Inferior parietal cortex (tissue), 1 donor: Measurements from ENCODE around the gene CXXC5.

ENCODE experiments used
- DNase-seq: peaks from one replicate; pipeline ENCODE4 v3.0.0-alpha.2; 2016; ENCODE audit errors: extremely low spot score

CXXC5 gene

DNA sequence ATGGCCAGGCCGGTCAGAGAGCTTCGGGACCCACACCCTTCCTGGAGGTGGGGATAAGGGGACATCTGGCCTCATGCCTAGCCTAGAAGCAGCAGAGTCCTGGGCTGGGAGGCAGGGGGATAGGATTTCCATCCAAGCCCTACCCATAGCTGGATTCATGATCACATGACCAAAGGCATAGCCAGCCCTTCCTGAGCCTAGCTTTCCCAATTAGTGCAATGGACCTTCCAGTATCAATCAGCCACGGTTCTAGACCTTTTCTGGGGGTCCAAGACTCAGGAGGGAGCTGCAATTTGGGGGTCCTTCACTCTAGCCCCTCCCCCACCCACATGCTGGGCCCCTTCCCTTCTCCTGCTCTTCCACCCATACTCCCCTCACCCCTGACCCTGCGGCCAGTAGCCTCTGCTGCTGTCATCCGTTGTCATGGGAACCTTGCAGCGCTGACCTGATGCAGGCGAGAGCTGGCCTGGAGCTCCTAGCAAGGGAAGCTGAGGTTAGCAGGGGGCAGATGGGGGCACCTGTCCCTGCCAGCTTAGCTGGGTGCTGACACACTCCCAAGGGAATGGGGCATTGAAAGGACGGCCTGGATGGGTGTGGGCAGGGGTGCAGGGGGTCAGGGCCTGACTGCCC lies 44.6 kb downstream of the CXXC5 start:
- no peak for DNase-seq

DNA sequence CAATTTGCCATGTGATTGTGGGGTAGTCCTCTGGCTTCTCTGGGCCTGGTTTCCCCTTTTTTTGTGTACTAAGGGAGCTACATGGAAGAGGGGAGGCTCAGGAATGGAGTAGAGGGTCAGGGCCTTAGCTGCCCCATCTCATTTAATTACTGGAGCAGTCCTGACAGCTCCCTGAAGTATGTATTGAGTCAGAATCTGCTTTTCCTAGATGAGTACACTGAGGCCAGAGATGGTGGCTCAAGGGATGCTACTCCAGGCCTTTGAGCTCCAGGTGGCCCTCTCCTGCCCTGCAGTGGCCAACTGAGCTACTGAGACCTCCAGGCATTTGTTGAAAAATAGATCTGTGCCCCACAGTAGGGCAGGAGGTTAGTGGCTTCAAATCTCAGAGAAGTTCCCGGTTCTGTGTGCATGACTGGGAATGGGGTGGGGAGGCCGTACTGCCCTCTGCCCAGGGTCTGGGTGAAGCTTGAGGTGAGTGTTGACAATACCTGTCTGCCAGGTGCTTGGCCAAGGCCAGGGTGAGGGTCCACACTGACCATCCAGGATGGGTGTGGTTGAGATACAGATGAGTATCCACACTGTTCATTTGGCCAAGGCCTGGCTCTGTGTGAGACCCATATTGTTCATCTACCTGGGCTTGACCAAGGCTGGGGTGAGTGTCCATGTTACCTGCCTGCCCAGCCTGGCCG lies 45.7 kb downstream of the CXXC5 start:
- DNase-seq: no peak

DNA sequence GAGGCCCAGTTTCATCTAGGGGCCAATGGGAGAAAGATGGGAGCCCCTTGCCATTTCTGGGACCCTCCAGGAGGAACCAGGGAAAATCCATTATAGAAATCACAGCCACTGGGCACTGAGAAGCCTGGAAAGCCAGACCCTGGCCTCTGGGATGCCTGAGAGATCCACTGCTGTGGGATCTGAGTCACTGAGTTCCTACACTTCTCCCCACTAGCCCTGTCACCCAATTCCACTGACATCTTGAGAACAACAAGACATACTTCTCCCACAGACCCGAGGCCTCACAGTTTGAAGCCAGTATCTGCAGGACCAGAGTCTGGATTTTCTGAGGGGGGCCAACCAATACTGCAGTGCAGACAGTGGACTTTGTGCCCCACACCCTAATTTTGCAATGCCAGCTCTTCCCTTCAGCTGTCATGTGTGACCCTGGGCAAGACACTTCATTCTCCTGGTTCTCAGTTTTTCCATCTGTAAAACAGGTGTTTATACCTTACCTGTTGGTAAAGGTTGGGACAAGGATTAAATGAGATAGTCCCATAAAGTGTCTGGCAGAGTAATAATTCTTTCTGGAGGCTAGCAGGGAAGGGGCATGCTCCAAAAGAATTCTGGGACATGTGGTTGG lies 46.5 kb downstream of the CXXC5 start:
- no peak for DNase-seq

DNA sequence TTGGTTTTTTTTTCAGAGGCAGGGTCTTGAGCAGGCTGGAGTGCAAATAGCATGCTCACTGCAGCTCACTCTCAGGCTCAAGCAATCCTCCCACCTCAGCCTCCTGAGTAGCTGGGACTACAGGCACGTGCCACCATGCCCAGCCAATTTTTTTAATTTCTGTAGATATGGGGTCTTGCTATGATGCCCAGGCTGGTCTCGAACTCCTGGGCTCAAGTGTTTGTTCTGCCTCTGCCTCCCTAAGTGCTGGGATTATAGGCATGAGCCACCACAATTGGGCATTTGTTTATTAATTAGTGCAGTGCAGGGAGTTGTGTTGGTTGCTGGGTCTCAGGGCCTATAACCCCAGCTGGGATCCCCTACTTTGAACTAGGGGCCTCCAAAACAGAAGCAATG lies 47.0 kb downstream of the CXXC5 start:
- DNase-seq: no peak

DNA sequence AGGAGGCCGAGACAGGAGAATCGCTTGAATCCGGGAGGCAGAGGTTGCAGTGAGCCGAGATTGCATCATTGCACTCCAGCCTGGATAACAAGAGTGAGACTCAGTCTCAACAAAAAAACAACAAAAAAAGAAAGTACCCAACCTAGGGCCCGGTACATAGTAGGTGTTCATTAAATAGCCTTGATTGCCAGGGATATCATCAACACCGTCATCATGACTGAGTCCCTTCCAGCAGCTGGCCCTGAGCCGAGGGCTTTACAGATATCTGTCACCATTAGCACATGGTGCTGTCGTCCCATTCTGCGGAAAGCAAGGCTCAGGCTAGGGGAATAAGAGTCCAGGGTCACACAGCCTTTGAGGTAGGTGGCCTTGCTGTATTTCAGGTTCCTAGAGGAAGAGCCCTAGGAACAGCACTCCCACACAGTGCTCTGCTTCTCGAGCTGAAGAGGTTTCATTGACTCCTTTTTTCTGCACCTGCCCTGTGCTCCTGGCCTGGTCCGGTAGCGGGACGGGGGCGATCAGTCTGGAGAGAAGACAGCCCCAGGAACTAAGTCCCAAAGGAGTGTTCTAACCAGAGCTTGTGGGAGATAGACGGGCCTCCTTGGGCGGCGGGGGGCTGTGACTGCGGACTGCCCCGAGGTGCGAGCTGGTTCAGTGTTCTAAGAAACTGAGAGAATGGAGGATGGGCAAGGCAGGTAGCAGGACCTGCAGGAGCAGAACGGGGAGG lies 48.2 kb downstream of the CXXC5 start:
- DNase-seq: no peak

DNA sequence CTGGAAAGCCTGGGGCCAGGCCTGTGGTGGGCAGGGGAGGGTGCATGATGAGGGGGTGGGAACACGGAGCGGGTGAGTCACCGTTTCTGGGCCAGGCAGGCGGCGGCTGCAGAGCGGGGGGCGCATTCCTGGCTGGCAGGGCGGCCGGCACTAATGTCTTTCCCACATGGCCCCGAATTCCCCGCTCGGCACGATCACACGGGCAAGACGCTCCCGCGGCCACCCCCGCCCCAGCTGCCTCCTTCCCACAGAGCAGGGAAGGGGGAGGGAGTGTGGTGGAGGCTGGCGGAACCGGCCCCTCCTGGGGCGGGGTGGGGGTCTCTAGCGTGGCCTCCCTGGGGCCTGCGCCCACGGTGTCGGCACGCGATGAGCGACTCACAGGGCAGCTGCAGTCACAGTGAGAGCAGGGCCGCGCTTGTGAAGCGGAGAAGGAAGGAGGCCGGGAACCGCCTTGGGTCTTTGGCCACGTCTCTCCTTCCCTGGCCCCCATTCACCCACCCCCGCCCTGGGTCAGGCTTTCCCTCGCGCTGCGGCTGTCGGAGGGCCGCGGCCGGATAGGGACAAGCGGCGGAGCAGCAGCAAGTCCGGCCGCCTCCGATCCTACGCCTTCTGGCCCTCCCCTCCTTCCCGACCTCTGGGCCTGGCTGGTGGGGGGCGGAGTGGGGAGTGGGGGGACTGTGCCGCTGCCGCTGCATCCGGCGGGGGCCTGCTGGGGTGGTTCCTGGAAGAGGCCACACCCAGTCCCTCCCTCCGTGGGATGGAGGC lies 48.9 kb downstream of the CXXC5 start:
- DNase-seq: no peak

DNA sequence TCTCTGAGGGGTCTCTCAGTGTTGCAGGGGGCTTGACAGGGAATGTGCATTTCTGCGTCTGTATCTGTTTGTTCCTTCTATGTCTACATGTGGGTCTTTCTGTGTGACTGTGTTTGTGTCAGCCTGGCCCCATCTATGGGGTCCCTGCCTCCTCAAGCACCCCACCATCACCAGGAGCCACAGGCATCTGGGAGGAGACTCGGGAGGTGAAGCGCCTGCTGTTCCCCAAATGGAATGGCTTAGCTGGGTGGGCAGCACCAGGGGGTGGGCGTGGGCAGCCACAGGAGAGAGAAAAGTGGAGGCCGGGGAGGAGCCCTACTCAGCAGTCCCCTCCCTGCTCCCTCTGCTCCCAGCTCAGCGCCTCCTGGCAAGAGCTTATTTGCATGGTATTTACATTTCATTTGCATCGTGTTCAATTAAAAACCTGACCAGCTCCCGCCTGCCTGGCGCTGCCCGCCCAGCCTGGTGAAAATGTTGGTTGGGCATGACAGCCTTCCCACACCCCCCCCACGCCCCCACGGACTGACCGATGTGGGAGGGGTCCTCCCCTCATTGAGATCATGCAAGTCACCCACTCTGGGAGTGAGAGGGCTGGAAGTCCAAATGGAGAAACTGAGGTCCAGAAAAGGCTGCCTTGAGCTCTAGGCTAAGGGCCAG lies 50.5 kb downstream of the CXXC5 start:
- no peak for DNase-seq

DNA sequence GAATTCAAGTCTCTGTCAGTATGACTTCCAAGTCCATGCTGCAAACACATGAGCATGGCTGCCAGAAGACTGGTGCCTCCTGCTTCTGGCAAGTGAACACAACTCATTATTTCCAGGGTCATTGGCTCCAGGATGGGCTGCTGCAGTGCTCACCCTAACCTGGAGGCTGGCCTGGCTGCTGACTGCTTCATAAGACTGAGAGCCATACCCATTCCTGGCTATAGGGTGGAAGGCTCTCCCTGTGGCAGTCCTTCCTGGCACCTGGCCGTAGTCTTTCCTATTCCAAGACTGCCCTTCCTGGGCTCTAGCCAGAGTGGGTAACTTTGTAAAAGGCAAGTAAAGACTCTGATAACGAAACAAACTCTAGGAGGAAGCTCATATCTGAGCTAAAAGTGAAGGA lies 51.2 kb downstream of the CXXC5 start:
- no peak for DNase-seq

DNA sequence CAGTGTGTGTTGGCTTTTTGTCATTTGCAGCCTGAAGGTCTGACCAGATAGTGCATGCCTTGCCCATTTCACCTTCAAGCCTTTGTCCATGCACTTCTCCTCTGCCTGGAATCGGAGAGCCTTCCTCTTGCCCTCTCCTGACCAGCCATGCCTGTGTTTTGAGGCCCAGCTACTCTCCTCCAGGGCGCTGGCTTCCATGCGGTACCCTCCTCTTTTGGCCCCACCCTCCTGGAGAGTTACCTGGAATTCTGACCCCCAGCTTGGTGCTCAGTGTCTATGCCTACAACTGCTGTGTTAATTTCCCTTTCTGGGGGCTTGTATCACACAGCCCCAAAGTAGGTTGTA lies 52.5 kb downstream of the CXXC5 start:
- no peak for DNase-seq

DNA sequence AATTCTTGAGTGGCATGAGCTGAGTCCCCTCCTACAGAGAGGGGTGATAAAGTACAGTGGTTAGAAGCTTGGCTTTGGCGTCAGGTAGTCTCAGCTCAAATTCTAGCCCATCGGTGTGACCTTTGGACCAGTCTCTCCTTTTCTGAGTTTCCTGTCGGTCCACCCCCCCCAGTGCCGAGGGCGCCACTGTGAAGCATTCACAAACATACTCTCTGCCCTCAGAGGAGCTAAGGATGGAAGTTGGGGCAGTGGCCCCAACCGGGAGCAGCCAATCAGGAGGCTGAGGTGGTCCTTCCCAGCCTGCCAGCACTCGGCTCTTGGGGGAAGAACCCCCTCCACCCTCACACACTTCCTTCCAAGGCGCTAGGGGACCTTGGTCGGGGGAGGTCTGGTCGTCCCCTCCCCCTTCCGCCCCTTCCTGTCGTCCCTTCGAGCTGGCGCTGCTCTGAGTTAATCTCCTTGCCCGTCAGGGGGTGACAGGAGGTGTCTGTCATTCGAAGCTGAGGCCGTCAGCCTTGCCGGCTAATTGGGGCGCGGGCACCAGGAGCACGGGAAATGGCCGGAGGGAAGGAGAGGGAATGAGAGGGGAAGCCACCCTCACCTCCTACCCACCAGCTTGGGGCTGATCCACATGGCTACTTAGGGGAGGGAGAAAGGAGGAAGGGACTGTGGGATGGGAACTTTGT lies 53.0 kb downstream of the CXXC5 start:
- DNase-seq: no peak

DNA sequence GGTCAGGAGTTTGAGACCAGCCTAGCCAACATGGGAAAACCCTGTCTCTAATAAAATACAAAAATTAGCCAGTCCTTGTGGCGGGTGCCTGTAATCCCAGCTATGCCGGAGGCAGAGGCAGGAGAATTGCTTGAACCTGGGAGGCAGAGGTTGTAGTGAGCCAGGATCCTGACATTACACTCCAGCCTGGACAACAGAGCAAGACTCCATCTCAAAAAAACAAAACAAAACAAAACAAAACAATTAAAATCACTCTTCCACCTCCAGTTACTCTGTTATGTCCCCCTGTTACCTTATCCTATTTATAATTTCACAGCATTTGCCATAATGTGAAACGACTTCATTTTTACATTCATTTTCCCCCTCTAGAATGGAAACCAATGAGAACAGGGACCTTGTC lies 54.4 kb downstream of the CXXC5 start:
- DNase-seq: no peak

DNA sequence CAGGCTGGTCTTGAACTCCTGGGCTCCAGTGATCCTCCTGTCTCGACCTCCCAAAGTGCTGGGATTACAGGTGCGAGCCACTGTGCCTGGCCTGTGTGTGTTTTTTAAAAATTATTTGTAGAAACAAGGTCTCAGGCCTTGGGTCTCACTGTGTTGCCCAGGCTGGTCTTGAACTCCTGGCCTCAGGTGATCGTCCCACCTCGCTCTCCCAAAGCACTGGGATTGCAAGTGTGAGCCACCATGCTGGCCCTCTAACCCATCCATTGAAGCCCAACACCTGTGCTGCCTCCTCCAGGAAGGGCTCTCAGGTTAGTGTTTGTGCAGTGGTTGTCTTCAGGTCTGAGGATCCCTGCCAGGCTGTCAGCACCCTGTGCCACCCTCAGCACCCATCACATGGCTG lies 56.6 kb downstream of the CXXC5 start:
- DNase-seq: no peak

DNA sequence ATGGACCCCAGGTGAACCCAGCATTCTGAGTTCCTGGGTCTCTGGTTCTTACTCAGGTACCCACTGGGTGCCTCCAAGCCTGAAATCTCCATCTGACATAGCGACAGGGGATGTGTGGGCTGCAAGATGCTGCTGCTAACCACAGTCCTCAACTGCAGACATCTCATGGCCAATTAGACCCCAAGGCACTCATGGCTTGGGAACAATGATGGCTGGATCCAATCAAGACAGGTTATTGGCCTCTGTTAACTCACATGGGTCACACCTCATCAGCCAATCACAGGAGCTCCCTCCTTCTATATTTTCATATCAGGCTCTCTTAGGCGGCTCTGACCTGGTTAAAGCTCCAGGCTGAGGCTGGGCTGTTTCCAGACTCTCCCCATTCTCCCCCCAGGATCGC lies 57.0 kb downstream of the CXXC5 start:
- DNase-seq: no peak

DNA sequence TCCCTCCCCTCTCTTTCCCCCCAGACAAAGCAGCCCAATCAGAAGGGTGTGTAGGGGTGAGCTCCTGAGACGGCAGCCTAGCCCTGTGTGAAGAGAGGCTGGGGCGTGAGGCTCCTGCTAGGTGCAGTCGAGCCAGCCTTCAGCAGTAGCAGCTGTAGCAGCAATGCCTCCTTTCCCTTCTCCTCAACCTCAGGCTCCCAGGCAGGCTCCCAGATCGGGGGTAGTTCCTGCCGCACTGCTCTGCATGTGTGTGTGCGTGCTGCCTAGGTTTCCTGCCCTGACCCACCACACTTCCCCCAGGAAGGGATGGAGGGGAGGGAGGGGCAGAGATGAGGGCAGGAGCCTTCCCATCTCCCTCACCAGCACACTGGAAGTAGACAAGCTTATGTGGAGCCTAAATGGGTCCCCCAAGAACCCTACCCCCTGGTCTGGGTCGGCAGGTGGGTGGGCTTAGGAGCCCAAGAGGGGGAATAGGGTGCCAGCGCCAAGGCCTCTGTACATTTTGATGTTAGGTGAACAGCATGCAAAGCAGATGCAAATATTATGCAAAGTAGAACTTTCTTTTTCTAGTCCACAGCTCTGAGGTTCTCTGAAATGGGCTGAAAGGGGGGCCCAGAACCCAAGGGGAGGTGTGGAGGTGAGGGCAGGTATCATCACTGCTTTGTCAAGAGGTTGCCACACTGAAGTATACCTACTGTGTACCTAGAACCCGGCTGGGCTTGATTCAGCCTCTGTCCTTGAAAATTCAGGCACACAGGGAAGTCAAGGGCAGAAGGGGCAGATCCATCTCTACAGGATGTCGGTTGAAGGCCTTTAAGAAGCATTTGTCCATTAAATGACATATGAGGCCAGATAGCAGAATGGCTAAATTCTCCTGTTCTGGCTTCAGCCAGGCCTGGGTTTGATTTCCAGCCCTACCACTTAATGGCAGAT lies 57.8 kb downstream of the CXXC5 start:
- no peak for DNase-seq

DNA sequence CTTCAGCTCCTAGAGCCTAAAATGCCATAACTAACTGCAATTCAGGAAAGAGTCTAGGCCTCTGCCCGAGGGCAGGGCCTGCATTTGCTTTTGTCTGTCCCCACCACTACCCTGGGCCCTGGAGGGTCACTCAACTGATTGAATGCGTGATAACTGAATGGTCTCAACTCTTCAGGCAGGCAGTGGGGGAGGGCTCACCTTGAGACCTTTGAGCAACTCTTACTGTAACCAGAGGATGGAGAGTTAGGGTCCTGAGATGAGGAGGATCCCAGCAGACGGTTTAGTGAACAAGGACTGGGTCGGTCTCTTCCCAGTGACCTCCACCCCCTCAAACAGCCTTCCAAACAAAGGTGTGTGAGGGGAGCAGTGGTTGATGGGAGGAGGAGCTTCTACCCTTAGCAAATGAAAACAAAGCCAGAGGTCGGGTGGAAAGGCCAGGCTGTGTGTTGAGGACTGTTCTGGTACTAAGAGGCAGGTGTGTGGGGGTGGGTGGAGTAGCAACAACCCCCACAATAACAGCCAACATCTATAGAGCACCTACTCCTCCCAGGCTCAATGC lies 59.4 kb downstream of the CXXC5 start:
- no peak for DNase-seq

DNA sequence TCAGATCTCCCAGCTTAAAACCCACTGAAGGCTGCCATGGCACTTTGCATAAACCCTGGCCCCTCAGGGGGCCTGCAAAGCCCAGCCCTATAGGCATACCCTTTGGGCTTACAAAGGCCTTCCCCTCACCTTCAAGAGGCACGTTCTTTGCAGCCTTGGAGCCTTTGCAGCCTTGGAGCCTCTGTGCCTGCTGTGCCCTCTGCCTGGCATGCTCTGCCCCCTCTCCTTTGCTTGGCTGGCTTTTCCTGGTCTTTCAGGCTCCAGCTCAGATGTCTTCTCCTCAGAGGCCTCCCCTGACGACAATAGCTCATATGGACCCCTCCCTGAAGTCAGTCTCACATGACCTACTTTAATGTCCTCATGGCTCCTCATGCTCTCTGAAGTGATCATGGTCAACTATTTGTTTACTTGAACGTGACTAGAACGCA lies 60.3 kb downstream of the CXXC5 start:
- no peak for DNase-seq

DNA sequence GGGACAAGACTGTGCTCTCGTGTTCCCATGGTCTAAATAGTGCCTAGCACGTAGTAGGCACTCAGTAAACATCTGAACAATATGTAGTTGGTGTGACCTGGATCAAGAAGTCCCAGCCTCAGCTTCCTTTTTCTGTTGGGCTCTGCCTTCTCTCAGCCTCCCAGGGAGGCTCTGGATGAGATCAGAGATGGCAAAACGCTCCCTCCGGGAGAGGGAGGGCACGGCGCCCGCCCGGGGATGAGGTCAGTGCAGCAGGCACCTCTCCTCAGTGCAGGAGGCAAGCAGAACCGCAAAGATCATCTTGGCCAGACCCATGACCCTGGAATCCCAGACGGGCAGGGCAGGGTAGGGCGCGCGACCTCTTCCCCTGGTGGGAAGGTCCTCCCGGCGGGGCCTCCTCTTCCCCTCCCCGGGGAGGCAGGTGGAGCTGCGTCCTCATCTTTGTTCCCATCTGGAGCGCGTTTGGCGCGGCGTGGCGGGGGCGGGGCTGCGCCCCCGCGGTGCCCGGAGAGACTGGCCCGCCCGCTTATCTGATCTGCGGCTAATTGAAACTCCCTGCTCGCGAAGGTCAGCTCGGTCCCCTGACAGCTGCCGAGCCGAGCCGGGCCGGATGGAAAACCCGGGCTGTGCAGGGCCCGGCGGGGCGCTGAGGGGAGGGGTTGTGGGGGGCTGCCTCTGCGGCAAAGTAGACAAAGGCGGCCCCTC lies 60.9 kb downstream of the CXXC5 start:
- no peak for DNase-seq

DNA sequence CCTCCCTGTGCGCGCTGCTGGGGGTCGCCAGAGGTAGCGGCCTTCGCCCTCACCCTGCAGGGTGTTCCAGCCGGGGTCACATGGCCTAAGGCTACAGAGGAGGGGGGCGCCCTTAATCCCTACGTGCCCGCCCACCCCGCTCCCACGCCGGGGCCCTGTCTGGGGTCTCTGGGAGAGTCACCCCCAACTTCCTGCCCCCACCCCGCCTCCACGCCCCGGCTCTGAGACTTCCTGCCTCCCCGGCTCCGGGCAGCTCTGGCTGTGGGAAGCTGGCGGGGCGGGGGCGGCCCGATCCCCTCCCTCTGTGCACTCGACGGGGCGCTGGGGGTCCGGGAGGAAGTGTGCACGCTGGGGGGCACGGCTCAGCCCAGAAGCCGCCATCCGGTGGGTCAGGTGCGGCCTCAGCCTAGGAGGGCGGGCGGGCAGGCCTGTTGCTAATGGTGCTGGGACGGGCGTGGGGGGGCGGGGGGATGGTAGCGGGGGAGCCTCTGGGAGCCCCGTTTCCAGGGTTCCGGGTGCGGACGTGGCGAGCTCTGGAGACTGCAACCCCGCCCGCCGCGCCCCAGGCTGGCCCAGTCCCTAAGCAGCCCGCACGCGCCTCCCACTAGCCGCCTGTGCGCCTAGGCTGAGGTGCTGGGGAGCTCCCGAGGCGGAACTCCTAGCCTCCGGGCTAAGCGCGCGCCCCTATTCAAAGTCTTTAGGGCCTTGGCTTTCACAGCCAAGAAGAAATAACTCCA lies 61.6 kb downstream of the CXXC5 start:
- no peak for DNase-seq
